SK-N-MC (cell line): Measurements from ENCODE around the gene ADGRA1.

Experiments
- EZH2 ChIP-seq: fragments of 200-600 bp; sonication (generic); IDR thresholded peaks from one replicate; pipeline ENCODE4 v1.6.1; 2017; ENCODE audit warnings: antibody characterized with exemption
- FOXP2 ChIP-seq: optimal IDR thresholded peaks from 2 replicates; pipeline ENCODE3; 2011; ENCODE audit warnings: mild to moderate bottlenecking, moderate library complexity; ENCODE audit not compliant: insufficient read depth; ENCODE audit errors: extremely low read length, control extremely low read depth
- POLR2AphosphoS5 ChIP-seq: IDR thresholded peaks from 2 replicates; pipeline ENCODE4 v1.6.1; 2012; ENCODE audit warnings: mild to moderate bottlenecking, low read depth, low read length, borderline replicate concordance

DNA sequence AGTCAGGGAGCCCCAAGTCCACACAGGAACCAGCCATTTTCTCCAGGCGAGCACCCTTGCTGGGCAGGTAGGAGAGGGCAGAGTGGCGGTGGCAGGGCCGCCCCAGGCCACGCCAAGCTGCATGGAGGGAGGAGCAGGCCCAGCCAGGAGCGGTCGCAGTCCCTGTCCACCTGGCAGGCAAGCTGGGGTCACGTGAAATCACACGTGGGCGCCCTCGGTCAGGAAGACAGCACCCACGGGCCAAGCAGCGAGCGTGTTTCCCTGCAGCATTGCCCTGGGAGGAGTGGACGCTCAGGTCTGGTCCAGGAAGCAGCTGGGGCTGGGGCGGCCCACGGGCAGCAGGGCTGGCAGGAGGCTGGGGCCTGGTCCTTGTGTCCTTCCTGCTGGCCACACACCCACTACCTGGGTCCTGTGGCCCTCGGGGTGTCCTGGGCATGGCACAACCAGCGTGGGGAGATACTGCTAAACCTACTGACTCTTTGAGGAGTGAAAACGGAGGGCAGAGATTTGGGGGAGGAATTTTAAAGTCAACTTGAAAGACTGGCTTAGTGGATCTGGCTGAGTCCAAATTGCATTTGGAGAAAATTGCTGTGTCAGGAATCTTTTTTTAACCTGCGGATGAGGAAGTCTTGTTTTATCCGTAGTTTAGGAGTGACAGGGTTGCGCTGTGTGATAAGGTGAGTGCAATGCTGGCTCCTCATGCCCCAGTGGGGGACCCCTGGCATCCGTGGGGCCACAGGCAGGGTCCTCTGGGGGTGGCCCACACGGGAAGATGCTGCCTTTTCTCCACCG, 12.2 kb upstream of the ADGRA1 start:
- TF ChIP-seq POLR2AphosphoS5 (no peak), EZH2 (no peak), FOXP2 (no peak)
